HG02588 (cell line): Measurements from ENCODE around the gene ATP6V1B1.

Experiments
- ATAC-seq: cut with Tn5 transposase; IDR thresholded peaks from one replicate; pipeline ENCODE4 v1.9.1; 2021; ENCODE audit warnings: mild to moderate bottlenecking, moderate library complexity; ENCODE audit not compliant: unreplicated experiment

Gene ATP6V1B1

GRCh38 chr2:70901227-70902066 is 34.3 kb upstream of the ATP6V1B1 start:
- ATAC-seq = no peak

GRCh38 chr2:70902067-70902442 is 33.6 kb upstream of the ATP6V1B1 start:
- no peak for ATAC-seq

DNA sequence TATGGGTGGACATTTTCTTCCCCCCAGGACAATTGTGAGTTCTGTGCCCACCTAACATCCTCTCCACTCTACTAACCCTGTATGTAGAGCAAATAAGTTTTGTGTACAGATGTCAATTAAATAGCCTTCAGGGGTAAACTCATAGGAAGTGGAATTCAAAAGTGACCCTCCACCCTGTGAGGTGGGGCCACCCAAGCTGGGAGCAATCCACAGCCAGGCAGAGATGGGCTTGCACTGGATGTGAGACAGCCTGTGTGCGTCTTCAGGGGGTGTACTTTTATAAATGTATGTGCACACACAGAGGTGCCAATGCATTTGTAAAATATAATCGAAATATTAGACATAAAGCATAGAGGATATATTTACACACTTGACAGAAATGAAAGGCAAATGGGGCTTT is 33.1 kb upstream of the ATP6V1B1 start:
- no peak for ATAC-seq

- ATAC-seq = no peak
Observed at GRCh38 chr2:70903171-70903570, 32.5 kb upstream of the ATP6V1B1 start.

- ATAC-seq = no peak
Observed at GRCh38 chr2:70903641-70904340, 31.9 kb upstream of the ATP6V1B1 start.

DNA sequence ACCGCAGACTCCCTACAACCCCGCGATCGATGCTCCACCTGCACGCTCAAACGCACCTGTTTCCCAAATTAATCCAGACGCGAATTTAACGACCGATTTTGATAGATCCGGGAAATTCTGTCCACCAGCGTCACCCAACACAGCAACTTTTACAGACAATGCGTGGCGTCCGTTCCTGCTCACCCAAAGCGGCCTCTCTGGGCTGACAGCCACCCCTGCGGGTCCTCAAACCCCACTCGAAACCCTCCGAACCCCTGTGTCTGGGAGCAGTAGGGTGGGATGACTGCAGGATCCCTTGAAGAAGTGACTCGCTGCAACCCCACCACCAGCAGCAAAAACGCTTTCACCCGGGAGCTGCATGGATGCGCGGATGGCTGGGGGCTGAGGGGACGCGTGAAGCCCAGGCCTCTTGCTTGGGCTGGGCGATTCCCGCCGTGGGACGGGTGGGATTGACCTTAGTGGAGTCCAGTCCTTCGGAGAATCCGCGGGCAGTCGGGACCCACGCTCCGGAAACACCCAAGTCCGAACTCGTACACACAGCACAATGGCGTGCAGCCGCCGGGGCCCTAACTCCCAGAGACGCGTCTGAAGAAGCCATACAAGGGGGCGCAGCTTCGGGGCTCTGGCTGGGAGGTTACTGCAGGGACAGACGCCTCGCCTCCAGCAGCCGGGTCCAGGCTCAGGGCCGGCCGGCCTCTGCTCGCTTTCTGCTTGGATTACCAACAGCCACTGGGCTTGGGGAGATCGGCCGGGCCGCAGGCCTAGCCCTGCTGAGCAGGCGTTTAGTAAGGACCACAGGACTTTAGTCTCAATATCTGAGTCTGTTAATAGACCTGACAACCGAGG is 31.1 kb upstream of the ATP6V1B1 start:
- no peak for ATAC-seq

DNA sequence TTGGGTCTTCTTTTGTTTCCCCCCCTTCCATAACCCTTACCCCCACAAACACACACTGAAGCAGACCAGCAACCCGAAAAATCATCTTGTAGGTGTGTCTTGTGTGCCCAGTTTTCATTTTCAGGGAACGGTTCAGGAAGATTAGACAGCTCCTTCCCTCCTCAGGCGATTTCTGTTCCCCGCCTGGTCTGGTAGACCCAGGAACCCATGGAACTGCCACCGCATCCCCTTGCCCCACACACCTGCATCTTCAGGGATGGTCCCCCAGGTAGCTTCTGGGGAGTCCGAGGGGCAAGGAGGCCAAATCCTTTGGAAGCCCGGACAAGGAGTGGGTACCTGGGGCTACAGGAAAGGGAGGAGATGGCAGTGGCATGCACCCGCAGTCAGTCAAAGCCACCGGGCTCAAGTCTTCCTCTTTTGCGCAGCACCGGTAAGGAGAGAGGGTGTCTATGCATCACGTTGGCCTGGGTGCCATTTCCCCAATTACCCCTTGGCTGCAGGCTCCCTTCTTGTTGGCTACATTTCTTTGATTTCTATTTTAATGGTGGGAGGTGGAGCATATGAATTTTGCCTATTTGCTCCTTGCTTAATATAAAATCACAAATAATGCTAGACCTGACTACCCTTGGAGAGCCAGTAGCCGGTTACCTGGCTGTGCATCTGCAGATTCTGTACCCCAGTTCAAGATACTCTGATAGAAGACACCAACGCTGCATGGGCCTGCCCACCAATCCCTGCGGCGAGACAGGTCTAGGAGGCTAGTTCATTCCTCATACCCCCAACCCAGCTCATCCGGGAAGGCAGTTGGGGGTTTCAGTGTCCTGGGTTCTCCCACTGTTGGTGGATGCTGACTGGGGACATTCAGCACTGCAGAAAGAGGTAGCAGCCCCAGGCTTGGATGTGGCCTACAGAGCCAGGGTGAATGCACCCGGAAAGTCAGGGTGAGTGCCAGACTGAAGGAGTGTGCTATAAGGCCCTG is 30.0 kb upstream of the ATP6V1B1 start:
- no peak for ATAC-seq

DNA sequence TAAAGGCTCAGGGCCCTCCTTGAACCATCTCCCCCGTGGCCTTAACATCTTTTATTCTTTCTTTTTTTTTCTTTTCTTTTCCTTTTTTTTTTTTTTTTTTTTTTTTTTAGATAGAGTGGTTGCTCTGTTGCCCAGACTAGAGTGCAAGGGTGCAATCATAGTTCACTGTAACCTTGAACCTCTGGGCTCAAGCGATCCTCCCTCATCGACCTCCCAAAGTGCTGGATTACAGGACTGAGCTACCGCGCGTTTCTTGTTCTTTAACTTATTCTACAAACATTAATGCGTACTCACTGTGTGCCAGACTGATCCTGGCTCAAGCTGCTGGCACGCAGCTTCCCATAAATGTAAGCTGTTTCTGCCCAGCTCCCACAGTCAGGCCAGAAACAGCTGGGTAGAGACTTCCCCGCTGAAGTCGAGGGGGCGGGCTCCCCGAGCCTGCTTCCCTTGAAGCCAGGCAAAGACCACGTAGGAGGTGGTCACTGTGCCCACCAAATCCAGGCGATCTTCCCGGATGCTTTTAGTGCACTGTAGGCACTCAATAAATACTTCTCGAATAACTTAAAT is 29.2 kb upstream of the ATP6V1B1 start:
- no peak for ATAC-seq

DNA sequence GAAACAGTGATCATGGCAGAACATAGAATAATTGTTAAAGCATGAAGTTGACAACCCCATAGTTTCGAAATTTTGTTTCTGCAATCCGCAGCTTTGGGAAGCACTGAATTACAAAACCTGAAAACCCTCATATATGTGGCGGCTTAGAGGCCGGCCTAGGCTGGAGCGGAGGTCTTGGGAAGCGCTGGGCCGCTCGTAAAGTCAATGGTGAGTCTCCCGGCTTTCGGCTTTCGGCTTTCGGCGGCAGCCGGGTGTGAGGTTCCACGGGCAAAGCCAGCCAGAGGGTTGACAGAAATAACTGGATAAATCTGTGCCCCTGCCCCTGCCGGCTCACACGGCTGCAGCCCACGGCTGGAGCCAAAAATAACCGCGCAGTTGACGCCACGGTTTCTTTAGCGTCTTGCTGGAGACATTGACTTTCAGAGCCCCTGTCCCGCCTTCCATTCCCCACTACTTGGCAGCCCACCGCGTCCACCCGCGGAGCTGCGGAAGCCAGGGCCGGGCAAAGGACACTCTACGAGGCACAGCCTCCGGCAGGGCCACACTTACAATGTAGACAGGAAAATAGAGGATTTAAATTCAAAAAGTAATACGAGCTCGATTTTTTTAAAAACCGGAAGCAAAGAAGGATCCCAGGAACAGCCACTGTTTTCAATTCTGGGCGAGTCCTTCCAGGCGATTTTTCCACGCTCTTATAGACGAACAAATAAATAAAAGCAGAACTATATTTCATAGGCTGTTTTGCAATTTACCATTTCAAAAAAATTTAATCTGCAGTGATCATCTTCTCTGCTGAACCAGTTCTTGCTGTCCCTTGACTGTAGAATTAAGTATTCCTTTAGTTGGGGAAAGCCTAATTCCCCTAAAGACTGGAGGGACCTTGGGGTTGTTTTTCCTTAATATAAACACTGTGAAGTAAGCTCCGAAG is 28.3 kb upstream of the ATP6V1B1 start:
- ATAC-seq = no peak

DNA sequence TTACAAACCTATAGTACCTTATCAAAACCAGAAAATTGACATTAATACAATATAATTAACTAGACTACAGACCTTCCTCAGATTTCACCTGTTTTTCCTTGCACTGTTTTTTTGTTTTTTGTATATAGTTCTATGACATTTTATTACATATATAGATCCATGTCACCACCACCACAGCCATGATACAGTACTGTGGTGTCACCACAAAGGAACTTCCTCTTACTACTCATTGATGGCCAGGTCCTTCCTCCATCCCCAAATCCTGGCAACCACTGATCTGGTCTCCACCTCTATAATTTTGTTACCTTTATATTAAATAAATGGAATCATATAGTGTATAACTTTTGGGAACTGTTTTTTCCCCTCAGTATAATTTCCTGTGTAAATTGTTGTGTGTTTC is 19.4 kb upstream of the ATP6V1B1 start:
- ATAC-seq = no peak

GRCh38 chr2:70918016-70918415 is 17.7 kb upstream of the ATP6V1B1 start:
- ATAC-seq = no peak

DNA sequence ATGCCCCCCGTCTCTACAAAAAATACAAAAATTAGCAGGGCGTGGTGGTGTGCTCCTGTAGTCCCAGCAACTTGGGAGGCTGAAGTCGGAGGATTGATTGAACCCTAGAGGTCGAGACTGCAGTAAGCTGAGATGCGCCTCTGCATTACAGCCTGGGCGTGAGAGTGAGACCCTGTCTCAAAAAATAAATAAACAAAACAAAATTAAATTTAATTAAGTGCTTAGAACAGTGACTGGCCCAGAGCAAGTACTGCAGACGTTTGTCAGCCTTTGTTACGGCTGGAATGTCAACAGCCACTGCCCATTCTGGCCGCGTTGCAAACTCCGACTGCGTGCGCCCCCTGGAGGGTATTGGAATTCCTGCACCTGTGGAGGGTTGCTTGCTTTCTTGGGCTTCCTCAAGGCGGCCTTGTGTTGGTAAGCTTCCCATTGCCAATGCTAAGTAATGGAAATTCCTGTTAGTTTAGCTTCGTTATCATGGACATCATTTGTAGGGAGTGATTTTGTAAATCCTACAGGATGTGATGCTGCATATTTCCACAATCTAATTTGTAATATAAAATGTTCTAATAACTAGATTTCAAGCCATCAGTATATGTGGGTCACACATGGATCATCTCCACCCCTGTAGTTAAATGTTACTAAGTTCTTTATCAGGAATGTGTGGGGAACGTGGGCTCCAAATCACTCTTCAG is 15.9 kb upstream of the ATP6V1B1 start:
- ATAC-seq = no peak

DNA sequence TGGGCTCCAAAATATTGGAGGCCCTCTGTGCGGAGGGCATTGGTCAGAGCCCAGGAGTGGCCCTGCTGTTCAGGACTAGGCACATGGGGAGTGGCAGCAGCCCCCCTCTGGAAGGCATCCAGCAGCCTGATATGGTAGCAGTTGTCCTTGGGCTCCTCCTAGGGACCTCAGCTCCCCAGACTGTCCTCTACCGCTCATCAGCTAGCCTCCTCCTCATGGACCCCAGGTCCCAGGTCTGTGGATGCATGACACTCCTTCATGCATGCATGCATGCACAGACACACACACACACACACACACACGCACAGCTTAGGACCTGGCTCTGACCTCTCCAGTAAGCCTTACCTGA is 15.4 kb upstream of the ATP6V1B1 start:
- ATAC-seq = no peak

- no peak for ATAC-seq
Observed at GRCh38 chr2:70921031-70921430, 14.7 kb upstream of the ATP6V1B1 start.

DNA sequence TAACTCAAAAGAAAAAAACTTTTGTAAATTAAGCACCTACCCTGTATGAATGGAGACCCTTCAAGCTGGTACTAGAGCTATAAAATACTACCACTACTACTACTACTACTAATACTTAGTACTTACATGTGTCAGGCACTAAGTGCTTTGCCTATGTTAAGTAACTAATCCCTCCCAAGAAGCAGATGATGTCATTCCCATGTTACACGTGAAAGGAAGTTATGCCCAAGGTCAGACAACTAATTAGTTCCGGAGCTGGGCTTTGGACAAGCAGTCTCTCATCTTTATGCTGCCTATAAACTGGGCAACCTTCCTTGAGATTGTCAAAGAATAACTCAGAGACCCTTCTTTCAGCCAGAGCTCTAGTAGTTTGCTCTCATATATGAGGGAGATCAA is 13.9 kb upstream of the ATP6V1B1 start:
- no peak for ATAC-seq

- ATAC-seq = no peak
Observed at GRCh38 chr2:70922235-70923234, 13.2 kb upstream of the ATP6V1B1 start.

GRCh38 chr2:70923378-70924015 is 12.2 kb upstream of the ATP6V1B1 start:
- no peak for ATAC-seq
